ENCODE data around the gene PIGL.

GRCh38 chr17:16215002-16215272 is 2.1 kb upstream of the PIGL start:
- no peak for TF ChIP-seq TAF1 (IDR thresholded peaks at IDR 0.05; ENCODE audit: low read depth, low read length)
- TF ChIP-seq POLR2AphosphoS5 (IDR thresholded peaks at IDR 0.05; ENCODE audit: low read depth, low read length): no peak
- no peak for TF ChIP-seq SPI1 (IDR thresholded peaks at IDR 0.05; ENCODE audit: low read depth, low read length)
- no peak for TF ChIP-seq POLR2A (IDR thresholded peaks at IDR 0.05; ENCODE audit: low read depth, low read length)
- TF ChIP-seq PAX5 (IDR thresholded peaks at IDR 0.05; ENCODE audit: insufficient read depth, low read length, severe bottlenecking): no peak
- TF ChIP-seq POU2F2 (IDR thresholded peaks at IDR 0.05; ENCODE audit: low read depth, low read length): no peak

Measured in GM12891 (cell line).